ENCODE measurements around the gene PACS1. TPM values are rescaled to one million over a fixed set of nuclear protein-coding genes. Genes with fewer than 3 reads are reported as not detected.
A peak's percentile ranks its signal among the peaks of the same experiment; 100 is the strongest.

PACS1 gene
- total RNA-seq, 2 donors from 2014 or later = 124 TPM

DNA sequence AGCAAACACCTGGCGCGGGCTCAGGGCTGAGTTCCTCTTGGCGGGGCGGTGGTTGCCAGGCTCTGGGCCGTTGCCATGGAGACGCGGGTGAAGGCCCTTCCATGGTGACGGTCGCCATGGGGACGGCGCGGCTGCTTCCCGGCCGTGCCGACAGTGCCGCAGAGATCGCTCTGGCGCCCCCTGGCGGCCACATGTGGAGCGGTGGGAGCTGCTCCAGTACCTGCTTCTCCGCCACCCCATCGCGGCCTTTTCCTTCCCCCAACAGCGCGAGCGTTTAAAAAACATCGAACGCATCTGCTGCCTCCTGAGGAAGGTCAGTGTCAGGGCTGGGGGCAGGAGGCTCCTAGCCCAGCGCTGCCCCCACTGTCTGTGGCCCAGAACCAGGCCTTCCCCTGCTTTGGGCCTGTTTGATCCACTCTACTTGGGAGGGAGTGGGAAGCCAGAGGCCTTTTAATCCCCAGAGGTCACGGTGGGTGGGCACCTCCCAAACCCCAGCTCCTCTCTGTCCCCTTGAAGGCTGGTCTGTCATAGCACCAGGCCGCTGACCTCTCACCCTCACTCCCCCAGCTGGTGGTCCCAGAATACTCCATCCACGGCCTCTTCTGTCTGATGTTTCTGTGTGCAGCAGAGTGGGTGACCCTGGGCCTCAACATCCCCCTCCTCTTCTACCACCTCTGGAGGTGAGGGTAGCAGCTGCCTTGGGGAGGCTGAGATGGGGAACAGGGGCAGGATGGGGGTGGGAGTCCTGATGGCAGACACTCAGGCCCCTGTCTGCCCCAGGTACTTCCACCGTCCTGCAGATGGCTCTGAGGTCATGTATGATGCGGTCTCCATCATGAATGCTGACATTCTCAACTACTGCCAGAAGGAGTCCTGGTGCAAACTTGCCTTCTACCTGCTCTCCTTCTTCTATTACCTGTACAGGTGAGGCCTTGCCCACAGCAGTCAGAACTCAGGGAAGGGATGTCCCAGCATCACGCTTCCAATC, 212.7 kb downstream of the PACS1 start:
- H3K36me3 Mint-ChIP-seq = no peaks in the 10 kb centered on the region
- peak overlapping the region; percentile 72 to 85 for H3K27ac Mint-ChIP-seq
- DNase-seq (ENCODE audit: low spot score in 2 of 2) (peak; percentile 97 to 100), ATAC-seq (peak; percentile 86 to 89)
- no peaks in the 10 kb centered on the region for H3K9me3 Mint-ChIP-seq

DNA sequence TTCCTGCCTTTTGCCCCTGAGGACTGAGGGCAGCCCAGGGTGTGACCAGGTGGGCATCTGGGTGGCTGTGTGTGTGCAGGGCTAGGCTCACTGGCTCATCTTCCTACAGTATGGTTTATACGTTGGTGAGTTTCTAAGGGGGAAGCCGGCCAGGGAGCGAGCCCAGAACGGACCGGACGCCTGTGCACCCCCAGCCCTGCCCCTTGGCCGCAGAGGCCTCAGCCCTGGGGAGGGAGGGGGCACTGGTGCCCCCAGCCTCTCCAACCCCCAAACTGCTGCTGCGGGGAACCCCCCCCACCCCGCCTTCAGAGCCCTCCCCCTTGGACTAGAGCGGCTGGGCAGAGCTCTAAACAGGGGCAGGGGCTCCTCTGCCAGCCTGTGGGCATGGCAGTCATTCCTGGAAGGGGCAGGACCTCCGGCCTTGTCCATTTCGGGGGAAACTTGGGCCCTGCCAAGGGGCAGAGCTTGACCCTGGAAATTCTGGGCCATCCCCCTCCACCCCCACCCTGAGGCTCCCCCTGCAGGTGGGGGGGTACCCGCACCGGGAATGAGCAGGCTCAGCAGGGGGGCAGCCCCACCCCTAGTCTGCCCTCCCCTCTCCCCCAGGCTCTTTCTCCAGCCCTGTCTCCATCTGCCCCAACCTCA, 213.5 kb downstream of the PACS1 start:
- Mint-ChIP-seq H3K9me3 (no peaks in the 10 kb centered on the region), H3K27ac (peak overlapping the region in 1 of 2 donors; percentile 85), H3K36me3 (no peaks in the 10 kb centered on the region)
- ATAC-seq (no peak), DNase-seq (ENCODE audit: low spot score in 2 of 2) (no peak)

DNA sequence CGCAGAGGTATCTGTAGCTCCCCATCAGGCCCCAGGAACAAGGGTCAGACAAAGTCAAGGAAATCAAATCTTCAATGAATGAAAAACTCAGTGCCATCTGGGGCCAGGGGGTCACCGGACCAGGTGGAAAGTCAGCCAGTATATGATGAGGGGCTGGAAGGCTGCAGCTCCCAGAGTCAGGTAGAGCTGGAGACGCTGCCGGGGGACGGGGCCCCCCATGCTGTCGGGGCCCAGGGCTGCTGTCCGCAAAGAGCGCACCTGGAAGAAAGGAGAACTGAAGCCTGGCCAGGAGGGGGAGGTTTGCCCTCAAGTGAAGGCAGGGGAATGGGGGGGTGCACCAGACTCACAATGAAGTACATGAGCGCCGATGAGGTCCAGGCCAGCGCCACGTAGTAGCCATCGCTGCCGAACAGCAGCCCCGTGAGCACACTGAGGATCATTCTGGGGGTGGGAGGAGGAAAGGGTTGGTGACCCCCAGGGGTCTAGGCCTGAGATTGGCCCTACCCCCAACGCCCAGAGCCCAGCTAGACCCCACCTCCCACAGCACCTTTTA, 214.5 kb downstream of the PACS1 start:
- Mint-ChIP-seq H3K36me3 (no peaks in the 10 kb centered on the region), H3K9me3 (no peaks in the 10 kb centered on the region), H3K27ac (no peak overlapping the region)
- DNase-seq (ENCODE audit: low spot score in 2 of 2) (no peak), ATAC-seq (no peak)

DNA sequence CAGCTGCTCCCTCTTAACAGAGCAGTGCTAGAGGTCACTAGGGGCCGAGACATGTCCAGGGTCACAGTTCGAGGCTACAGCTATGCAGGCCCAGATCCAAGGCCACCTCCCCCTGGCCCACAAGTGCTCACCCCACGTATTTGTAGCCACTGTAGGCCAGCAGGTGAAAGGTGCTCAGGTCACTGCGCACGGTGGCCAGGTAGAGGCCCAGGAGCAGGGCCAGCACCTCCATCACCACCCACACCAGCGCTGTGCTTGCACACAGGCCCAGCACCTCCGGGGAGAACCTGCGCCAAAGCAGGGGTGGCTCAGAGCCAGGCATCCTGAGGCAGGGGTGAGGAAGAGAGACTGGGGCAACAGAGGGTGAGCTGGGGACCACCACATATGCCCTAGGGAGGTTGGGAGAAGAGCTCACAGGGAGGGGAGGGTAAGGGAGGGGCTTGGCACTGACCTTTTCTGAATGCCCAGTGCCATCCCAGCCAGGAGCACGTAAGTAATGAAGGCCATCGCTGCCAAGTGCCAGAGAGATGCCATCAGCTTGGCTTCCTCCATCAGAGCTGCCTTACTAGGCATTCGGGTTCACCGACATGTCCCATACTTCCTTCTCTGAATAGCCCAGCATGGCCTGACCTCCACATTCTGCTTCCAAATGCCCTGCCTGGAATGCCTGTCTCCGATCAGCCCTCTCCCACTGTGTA, 215.3 kb downstream of the PACS1 start:
- H3K27ac Mint-ChIP-seq = no peak overlapping the region
- no peaks in the 10 kb centered on the region for H3K9me3 Mint-ChIP-seq
- DNase-seq (ENCODE audit: low spot score in 2 of 2) (no peak), ATAC-seq (no peak)
- H3K36me3 Mint-ChIP-seq = no peaks in the 10 kb centered on the region

DNA sequence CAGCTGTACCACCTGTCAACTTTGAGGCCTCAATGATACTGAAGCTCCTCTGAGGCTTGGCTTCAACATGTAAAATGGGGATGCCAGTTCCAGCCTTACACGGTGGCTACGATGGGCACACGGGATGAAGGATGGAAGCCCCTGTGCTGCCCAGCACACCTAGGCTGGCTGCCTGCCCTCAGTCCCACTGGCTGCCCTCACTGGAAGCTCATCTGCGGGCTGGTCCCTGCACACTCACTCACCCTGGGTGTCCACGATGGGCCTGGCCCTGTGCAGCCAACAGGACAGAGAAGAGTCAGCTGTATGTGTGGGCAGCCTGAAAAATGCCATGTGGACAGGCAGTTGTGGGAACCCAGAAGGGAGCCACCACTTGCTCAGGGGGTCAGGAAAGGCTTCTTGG, 216.6 kb downstream of the PACS1 start:
- no peaks in the 10 kb centered on the region for H3K9me3 Mint-ChIP-seq
- peak overlapping the region in 1 of 2 donors; percentile 89 for H3K27ac Mint-ChIP-seq
- DNase-seq (ENCODE audit: low spot score in 2 of 2) = no peak
- H3K36me3 Mint-ChIP-seq = no peaks in the 10 kb centered on the region
- no peak for ATAC-seq

DNA sequence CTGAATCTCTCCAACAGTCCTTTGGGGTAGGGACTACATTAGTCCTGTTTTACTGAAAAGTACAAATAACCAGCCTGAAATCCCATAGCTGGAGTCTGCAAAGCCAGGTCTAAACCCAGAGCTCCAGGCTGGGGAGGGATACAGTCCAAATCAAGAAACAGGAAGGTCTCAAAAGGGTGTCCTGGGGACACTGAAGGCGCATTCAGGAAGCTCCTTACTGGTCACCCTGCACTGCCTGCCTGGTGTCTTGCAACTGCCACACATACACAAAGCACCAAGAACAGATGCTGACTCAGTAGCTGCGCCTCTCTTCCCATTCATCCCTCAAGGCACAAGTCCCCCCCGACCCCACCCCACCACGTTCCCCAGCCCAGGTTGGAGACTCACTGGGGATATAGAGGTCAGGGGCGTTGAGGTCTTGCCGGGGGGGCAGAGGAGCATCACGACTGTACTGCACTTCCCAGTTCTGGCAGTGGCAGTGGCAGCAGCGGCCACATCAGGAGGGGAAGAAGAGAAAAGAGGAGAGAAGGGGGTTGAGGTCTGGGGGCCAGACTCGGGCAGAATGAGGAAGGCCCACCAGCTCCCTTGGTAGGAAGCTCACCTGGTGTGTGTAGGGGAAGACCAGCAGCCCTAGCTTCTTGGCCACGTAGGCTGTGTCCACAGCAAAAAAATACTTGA, 217.3 kb downstream of the PACS1 start:
- ATAC-seq = no peak
- H3K36me3 Mint-ChIP-seq = no peaks in the 10 kb centered on the region
- H3K27ac Mint-ChIP-seq = peak overlapping the region; percentile 65 to 89
- no peaks in the 10 kb centered on the region for H3K9me3 Mint-ChIP-seq
- no peak for DNase-seq (ENCODE audit: low spot score in 2 of 2)

- ATAC-seq = no peak
- Mint-ChIP-seq H3K9me3 (no peaks in the 10 kb centered on the region), H3K27ac (peak overlapping the region; percentile 89 to 93), H3K36me3 (no peaks in the 10 kb centered on the region)
- no peak for DNase-seq (ENCODE audit: low spot score in 2 of 2)
These were observed 218.0 kb downstream of the PACS1 start for GRCh38 chr11:66287889-66288670.

- H3K9me3 Mint-ChIP-seq = no peaks in the 10 kb centered on the region
- peak; percentile 95 for ATAC-seq
These were observed 218.8 kb downstream of the PACS1 start, which contains the start of gene YIF1A for GRCh38 chr11:66288671-66289547. Gene YIF1A, minus strand, starts transcription at chr11:66289143. Its CDS starts 158 bp downstream, at chr11:66288985.

DNA sequence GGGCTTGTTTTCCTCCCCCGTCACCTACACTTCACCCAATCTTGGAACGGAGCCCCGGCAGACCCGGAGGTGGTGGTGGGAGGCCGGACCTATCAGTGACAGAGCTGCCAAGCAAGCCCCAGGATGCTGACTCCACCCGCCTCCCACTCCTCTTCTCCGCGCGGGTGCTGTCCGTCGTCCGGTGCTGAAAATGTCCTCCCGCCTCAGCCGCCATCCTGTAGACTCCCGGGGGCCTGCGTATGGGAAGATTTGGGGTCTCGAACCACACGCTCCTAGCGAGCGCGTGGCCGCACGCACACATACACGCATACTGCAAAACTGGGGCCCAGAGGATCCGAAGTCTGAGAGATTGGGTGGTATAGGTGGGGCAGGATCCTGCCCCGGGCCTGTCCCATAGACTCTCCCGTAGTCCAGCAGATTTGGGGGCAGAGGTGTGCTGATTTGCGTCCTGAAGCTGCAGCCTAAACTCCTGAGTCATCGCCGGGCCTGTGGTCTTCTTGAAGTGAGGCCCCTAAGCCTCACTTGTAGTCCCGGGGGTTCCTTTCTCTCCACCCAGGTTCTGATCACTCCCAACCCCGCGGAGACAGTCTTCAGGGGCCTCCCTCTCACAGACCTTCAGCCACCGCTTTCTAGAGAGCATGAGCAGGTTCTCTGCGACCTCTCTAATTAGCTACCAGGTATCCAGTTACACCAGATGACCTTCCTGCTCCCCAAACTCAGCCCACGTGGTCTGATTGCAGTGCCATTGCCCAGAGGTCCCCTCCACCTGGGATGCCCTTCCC, 219.7 kb downstream of the PACS1 start:
- Mint-ChIP-seq H3K9me3 (no peaks in the 10 kb centered on the region), H3K36me3 (no peaks in the 10 kb centered on the region), H3K27ac (peak overlapping the region; percentile 75 to 89)
- DNase-seq (ENCODE audit: low spot score in 2 of 2) (peak in 1 of 2 donors; percentile 81), ATAC-seq (peak; percentile 66 to 79)

More at GRCh38 chr11:66288671-66289547, 218.8 kb downstream of the PACS1 start, which contains the start of gene YIF1A:
- H3K36me3 Mint-ChIP-seq = no peaks in the 10 kb centered on the region
- peak; percentile 97 to 100 for DNase-seq (ENCODE audit: low spot score in 2 of 2)
- H3K27ac Mint-ChIP-seq = peak within 1 kb of the TSS; percentile 89 to 93

DNA sequence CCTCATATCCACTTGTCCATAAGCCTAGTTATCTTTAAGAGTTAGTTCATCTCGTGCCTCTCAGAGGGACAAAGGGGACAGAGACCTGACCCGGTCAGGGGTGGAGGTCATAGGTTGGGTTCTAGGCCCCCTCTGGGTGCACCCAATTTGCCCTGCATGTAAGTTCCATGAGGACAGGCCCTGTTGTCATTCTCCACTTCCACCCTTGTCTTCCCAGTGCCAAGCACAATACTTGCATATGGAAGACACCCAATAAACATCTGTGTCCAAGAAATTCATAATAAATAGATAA, 220.2 kb downstream of the PACS1 start:
- Mint-ChIP-seq H3K27ac (peak overlapping the region in 1 of 2 donors; percentile 89), H3K9me3 (no peaks in the 10 kb centered on the region), H3K36me3 (no peaks in the 10 kb centered on the region)
- DNase-seq (ENCODE audit: low spot score in 2 of 2) (no peak), ATAC-seq (no peak)

GRCh38 chr11:66291303-66291705, 221.2 kb downstream of the PACS1 start:
- ATAC-seq = no peak
- no peak for DNase-seq (ENCODE audit: low spot score in 2 of 2)
- Mint-ChIP-seq H3K27ac (no peak overlapping the region), H3K36me3 (no peaks in the 10 kb centered on the region), H3K9me3 (no peaks in the 10 kb centered on the region)

DNA sequence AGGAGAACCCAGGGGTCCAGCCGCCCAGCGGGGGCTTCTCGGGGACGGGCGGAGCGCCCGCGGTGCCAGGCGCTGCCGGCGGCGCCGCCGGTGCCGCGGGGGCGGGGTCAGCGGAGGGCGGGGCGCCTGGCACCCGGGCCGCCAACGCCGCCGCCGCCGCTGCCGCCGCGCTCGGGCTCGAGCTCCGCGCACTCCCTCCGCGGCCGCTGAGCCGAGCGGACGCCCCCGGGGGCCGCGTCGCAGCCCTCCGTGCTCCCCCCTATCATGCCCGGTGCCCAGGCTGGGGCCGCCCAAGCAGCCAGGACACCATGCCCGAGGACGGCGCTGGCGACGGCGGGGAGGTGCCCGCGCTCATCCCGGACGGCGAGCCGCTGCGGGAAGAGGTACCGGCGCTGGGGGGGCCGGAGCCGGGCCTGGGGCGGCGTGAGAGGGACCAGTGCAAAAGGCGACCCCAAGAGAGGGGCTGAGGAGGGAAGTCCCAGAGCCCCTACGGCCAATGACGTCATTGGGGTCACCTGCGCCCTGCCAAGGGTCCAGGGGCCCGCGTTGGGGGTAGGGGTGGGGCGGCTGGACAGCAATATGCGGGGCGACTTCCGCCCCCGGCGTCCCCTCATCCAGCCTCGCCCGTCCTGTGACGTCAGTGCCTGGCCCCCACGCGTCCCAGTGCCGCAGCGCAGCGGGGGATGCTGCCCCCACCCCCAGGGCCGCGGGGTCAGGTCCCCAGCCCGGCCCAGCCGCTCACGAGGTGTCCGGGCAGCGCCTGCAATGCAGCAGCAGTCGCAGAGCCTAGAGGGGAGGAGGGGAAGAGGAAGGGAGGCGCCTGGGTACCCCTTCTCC, 221.9 kb downstream of the PACS1 start, which contains the start of gene TMEM151A:
TMEM151A (plus strand) TSS at position 189 of the 837 bp plus-strand sequence; CDS start at position 309, 120 bp downstream.
- DNase-seq (ENCODE audit: low spot score in 2 of 2) (peak in 1 of 2 donors; percentile 57), ATAC-seq (no peak)
- no peaks in the 10 kb centered on the region for H3K9me3 Mint-ChIP-seq
- H3K27ac Mint-ChIP-seq = no peak within 1 kb of the TSS
- H3K36me3 Mint-ChIP-seq = no peaks in the 10 kb centered on the region

All from activated naive CD4-positive, alpha-beta T cell treated with anti-CD3 and anti-CD28 coated beads, Interleukin-2, amount 50 U/mL, for 72 hours (primary cell).